ENCODE data around the gene CMYA5.
"Not testable (repeated sequence)": the region's sequence is repeated elsewhere in the genome, so short reads cannot be mapped to it uniquely, and the experiment has no call there.

CMYA5 gene

GRCh38 chr5:79759436-79759835, 69.8 kb downstream of the CMYA5 start:
- H3K9ac ChIP-seq (ENCODE audit: low read length): no peak overlapping the region
- no peak overlapping the region for H2AFZ ChIP-seq (ENCODE audit: low read length)
- H3K27ac ChIP-seq (ENCODE audit: low read length): no peak overlapping the region
- H3K4me1 ChIP-seq (ENCODE audit: low read length): no peaks in the 10 kb centered on the region
- H3K9me3 ChIP-seq (replicated peaks; ENCODE audit: insufficient read depth, low read length): no peaks in the 10 kb centered on the region
- no peak for TF ChIP-seq CTCF (IDR thresholded peaks at IDR 0.05; ENCODE audit: low read length)
- no peak for TF ChIP-seq EZH2 (optimal IDR thresholded peaks at IDR 0.05; ENCODE audit: low read depth, low read length)
- no peak for TF ChIP-seq EZH2phosphoT487 (IDR thresholded peaks at IDR 0.05; ENCODE audit: low read length)
- H3K4me2 ChIP-seq (ENCODE audit: low read depth, low read length): no peak overlapping the region
- no peaks in the 10 kb centered on the region for H3K27me3 ChIP-seq (replicated peaks; ENCODE audit: insufficient read depth, low read length)
- H3F3A ChIP-seq (ENCODE audit: insufficient read depth, low read length): no peaks in the 10 kb centered on the region
- H3K79me2 ChIP-seq (ENCODE audit: low read length): no peaks in the 10 kb centered on the region
- H3K4me3 ChIP-seq (ENCODE audit: low read length): no peak overlapping the region
- H3K9me2 ChIP-seq (replicated peaks; ENCODE audit: insufficient read depth, low read length): no peaks in the 10 kb centered on the region
- DNase-seq: no peak
- H4K20me1 ChIP-seq (ENCODE audit: insufficient read depth, low read length): no peaks in the 10 kb centered on the region
- H3K36me3 ChIP-seq (replicated peaks; ENCODE audit: insufficient read depth, low read length): no peaks in the 10 kb centered on the region

- no peak overlapping the region for H3K4me3 ChIP-seq (ENCODE audit: low read length)
- H3K4me2 ChIP-seq (ENCODE audit: low read depth, low read length): no peak overlapping the region
- no peaks in the 10 kb centered on the region for H3K27me3 ChIP-seq (replicated peaks; ENCODE audit: insufficient read depth, low read length)
- no peaks in the 10 kb centered on the region for H3F3A ChIP-seq (ENCODE audit: insufficient read depth, low read length)
- no peaks in the 10 kb centered on the region for H3K9me3 ChIP-seq (replicated peaks; ENCODE audit: insufficient read depth, low read length)
- no peaks in the 10 kb centered on the region for H3K36me3 ChIP-seq (replicated peaks; ENCODE audit: insufficient read depth, low read length)
- no peaks in the 10 kb centered on the region for H3K9me2 ChIP-seq (replicated peaks; ENCODE audit: insufficient read depth, low read length)
- H2AFZ ChIP-seq (ENCODE audit: low read length): no peak overlapping the region
- TF ChIP-seq EZH2 (optimal IDR thresholded peaks at IDR 0.05; ENCODE audit: low read depth, low read length) (no peak), CTCF (IDR thresholded peaks at IDR 0.05; ENCODE audit: low read length) (no peak), EZH2phosphoT487 (IDR thresholded peaks at IDR 0.05; ENCODE audit: low read length) (no peak)
- DNase-seq: no peak
- H3K9ac ChIP-seq (ENCODE audit: low read length): no peak overlapping the region
- H3K27ac ChIP-seq (ENCODE audit: low read length): no peak overlapping the region
- no peaks in the 10 kb centered on the region for H3K79me2 ChIP-seq (ENCODE audit: low read length)
- no peaks in the 10 kb centered on the region for H3K4me1 ChIP-seq (ENCODE audit: low read length)
- H4K20me1 ChIP-seq (ENCODE audit: insufficient read depth, low read length): no peaks in the 10 kb centered on the region
These were observed 70.2 kb downstream of the CMYA5 start for GRCh38 chr5:79759848-79760247.

- no peak overlapping the region for H3K4me2 ChIP-seq (ENCODE audit: low read depth, low read length)
- H4K20me1 ChIP-seq (ENCODE audit: insufficient read depth, low read length): no peaks in the 10 kb centered on the region
- no peaks in the 10 kb centered on the region for H3K4me1 ChIP-seq (ENCODE audit: low read length)
- no peak overlapping the region for H3K4me3 ChIP-seq (ENCODE audit: low read length)
- no peak for DNase-seq
- H3K79me2 ChIP-seq (ENCODE audit: low read length): no peaks in the 10 kb centered on the region
- H3K9me3 ChIP-seq (replicated peaks; ENCODE audit: insufficient read depth, low read length): no peaks in the 10 kb centered on the region
- no peak overlapping the region for H3K27ac ChIP-seq (ENCODE audit: low read length)
- no peaks in the 10 kb centered on the region for H3K27me3 ChIP-seq (replicated peaks; ENCODE audit: insufficient read depth, low read length)
- no peak for TF ChIP-seq EZH2 (optimal IDR thresholded peaks at IDR 0.05; ENCODE audit: low read depth, low read length)
- no peak for TF ChIP-seq CTCF (IDR thresholded peaks at IDR 0.05; ENCODE audit: low read length)
- no peak for TF ChIP-seq EZH2phosphoT487 (IDR thresholded peaks at IDR 0.05; ENCODE audit: low read length)
- H3K9me2 ChIP-seq (replicated peaks; ENCODE audit: insufficient read depth, low read length): no peaks in the 10 kb centered on the region
- no peak overlapping the region for H3K9ac ChIP-seq (ENCODE audit: low read length)
- no peaks in the 10 kb centered on the region for H3F3A ChIP-seq (ENCODE audit: insufficient read depth, low read length)
- no peak overlapping the region for H2AFZ ChIP-seq (ENCODE audit: low read length)
- no peaks in the 10 kb centered on the region for H3K36me3 ChIP-seq (replicated peaks; ENCODE audit: insufficient read depth, low read length)
These were observed 73.3 kb downstream of the CMYA5 start for GRCh38 chr5:79762929-79763328.

- not testable (repeated sequence) for H3K9me2 ChIP-seq (replicated peaks; ENCODE audit: insufficient read depth, low read length); H4K20me1 ChIP-seq (ENCODE audit: insufficient read depth, low read length); H3K4me1 ChIP-seq (ENCODE audit: low read length); H3K4me3 ChIP-seq (ENCODE audit: low read length); H3K36me3 ChIP-seq (replicated peaks; ENCODE audit: insufficient read depth, low read length); H3K4me2 ChIP-seq (ENCODE audit: low read depth, low read length); H3K9ac ChIP-seq (ENCODE audit: low read length); DNase-seq; H2AFZ ChIP-seq (ENCODE audit: low read length); H3K9me3 ChIP-seq (replicated peaks; ENCODE audit: insufficient read depth, low read length); H3K79me2 ChIP-seq (ENCODE audit: low read length); H3K27me3 ChIP-seq (replicated peaks; ENCODE audit: insufficient read depth, low read length); H3K27ac ChIP-seq (ENCODE audit: low read length); H3F3A ChIP-seq (ENCODE audit: insufficient read depth, low read length)
These were observed 74.5 kb downstream of the CMYA5 start for GRCh38 chr5:79764147-79764546.

All from MM.1S (cell line).